Gastrocnemius medialis (tissue), 4 donors: ENCODE measurements around the gene TGFBRAP1. TPM values are rescaled to one million over a fixed set of nuclear protein-coding genes. Genes with fewer than 3 reads are reported as not detected.

ENCODE experiments used
- ATAC-seq, 2 donors: fragments of 150-250 bp; one replicate each; pipeline ENCODE4 v1.9.1; 2016
- DNase-seq, 2 donors: peaks; one replicate each; pipeline ENCODE4 v3.0.0-alpha.2; 2019
- H3K27ac ChIP-seq, 4 donors: fragments of 200-600 bp; sonication (generic); 1 replicate in 1 of 4; 2 replicates in 3 of 4; pipeline ENCODE4 v1.5.1; 2016 to 2018; ENCODE audit warnings: mild to moderate bottlenecking in 2 of 4, moderate library complexity in 1 of 4
- H3K27me3 ChIP-seq, 3 donors: fragments of 200-600 bp; sonication (generic) in 2 of 3; 1 replicate in 1 of 3; 2 replicates in 2 of 3; pipeline versions ENCODE4 v1.5.1 to v1.6.0; 2016 to 2019; ENCODE audit warnings: mild to moderate bottlenecking in 1 of 3, moderate library complexity in 1 of 3
- H3K36me3 ChIP-seq, 2 donors: fragments of 200-600 bp; sonication (generic) in 1 of 2; one replicate each; pipeline ENCODE4 v1.5.1; 2017 to 2018
- H3K4me1 ChIP-seq, 2 donors: fragments of 200-600 bp; sonication (generic) in 1 of 2; one replicate each; pipeline ENCODE4 v1.5.1; 2016 to 2017; ENCODE audit warnings: mild to moderate bottlenecking in 2 of 2
- H3K4me3 ChIP-seq, 4 donors: fragments of 200-600 bp; sonication (generic) in 3 of 4; 1 replicate in 1 of 4; 2 replicates in 3 of 4; pipeline ENCODE4 v1.5.1; 2016 to 2019; ENCODE audit warnings: mild to moderate bottlenecking in 2 of 4
- H3K9me3 ChIP-seq, 3 donors: fragments of 200-600 bp; sonication (generic) in 2 of 3; 1 replicate in 1 of 3; 2 replicates in 2 of 3; pipeline ENCODE4 v1.5.1; 2016 to 2019
- POLR2A ChIP-seq, 2 donors: fragments of 450-650 bp; IDR thresholded peaks; one replicate each; pipeline ENCODE4 v1.6.1; 2017; ENCODE audit warnings: antibody characterized with exemption in 2 of 2, mild to moderate bottlenecking in 2 of 2, moderate library complexity in 2 of 2
- in situ Hi-C, 4 donors: fragments of 200-750 bp; cut with MboI; loops; one replicate each; pipeline versions ENCODE4 v1.15.0 to v1.8.0; 2017; ENCODE audit warnings: low sequenced_read_pairs in 4 of 4
- intact Hi-C: fragments of 100-400 bp; cut with DNase I; formaldehyde crosslinking; loops from one replicate; pipeline ENCODE4 v1.15.1; 2023; ENCODE audit warnings: low total_unique reads
- total RNA-seq, 4 donors: library from RNA; depleted of rRNA; stranded (reverse); fragments of >200 nt; gene quantifications; one replicate each; pipeline versions ENCODE4 v1.1.0 to v1.2.3, GENCODE V29; 2016
- TF ChIP-seq, protein P1 (sequence below), 5 experiments: fragments of 450-650 bp in 3 of 5; fragments of 200-600 bp in 2 of 5; sonication (generic) in 2 of 5; IDR thresholded peaks in 4 of 5; conservative IDR thresholded peaks in 1 of 5; 1 replicate in 4 of 5; 2 replicates in 1 of 5; pipeline ENCODE4 v1.5.1; 2016 to 2019; ENCODE audit warnings: antibody characterized with exemption in 5 of 5, mild to moderate bottlenecking in 3 of 5, moderate library complexity in 3 of 5

Gene TGFBRAP1
- total RNA-seq, 4 donors from 2014 or later = 19.7 to 28.9 (median 20.3) TPM

- ATAC-seq = no peak
- no peak for DNase-seq
- H3K36me3 ChIP-seq = peaks cover 6 to 19% of the 10 kb centered on the region in 2 donors
- no peaks in the 10 kb centered on the region for H3K4me1 ChIP-seq
- H3K27ac ChIP-seq = no peak overlapping the region
- intact Hi-C loops = no loop called here
- in situ Hi-C loops = no loop called here
- H3K27me3 ChIP-seq = no peaks in the 10 kb centered on the region
- no peaks in the 10 kb centered on the region for H3K9me3 ChIP-seq
- TF ChIP-seq POLR2A (IDR thresholded peaks at IDR 0.05) = no peak
- TF ChIP-seq, protein P1, sequence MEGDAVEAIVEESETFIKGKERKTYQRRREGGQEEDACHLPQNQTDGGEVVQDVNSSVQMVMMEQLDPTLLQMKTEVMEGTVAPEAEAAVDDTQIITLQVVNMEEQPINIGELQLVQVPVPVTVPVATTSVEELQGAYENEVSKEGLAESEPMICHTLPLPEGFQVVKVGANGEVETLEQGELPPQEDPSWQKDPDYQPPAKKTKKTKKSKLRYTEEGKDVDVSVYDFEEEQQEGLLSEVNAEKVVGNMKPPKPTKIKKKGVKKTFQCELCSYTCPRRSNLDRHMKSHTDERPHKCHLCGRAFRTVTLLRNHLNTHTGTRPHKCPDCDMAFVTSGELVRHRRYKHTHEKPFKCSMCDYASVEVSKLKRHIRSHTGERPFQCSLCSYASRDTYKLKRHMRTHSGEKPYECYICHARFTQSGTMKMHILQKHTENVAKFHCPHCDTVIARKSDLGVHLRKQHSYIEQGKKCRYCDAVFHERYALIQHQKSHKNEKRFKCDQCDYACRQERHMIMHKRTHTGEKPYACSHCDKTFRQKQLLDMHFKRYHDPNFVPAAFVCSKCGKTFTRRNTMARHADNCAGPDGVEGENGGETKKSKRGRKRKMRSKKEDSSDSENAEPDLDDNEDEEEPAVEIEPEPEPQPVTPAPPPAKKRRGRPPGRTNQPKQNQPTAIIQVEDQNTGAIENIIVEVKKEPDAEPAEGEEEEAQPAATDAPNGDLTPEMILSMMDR (IDR thresholded peaks at IDR 0.05 in 4 of 5, conservative IDR thresholded peaks at IDR 0.05 in 1 of 5) = no peak
- no peak overlapping the region for H3K4me3 ChIP-seq
Measured at GRCh38 chr2:105301646-105302045, 27.9 kb downstream of the TGFBRAP1 start.

DNA sequence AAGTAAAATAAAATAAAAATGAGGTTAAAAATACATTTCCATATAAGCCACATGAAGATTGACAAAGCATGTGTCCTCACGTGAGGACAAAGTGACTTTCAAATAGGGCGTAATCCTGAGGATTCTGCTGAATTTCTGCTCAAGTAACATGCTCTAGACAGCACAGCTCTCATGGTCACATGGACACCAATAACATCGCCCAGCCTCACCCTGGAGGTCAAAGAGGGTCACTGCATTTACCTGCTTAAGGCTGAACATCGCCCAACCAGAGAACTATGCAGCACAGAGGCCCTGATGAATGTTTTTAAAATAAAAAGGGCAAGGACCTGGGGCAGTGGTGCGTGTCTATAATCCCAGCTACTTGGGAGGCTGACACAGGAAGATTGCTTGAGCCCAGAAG is 30.2 kb downstream of the TGFBRAP1 start:
- intact Hi-C loops (no loop called here), in situ Hi-C loops (no loop called here)
- Histone ChIP-seq H3K27ac (no peak overlapping the region), H3K36me3 (peaks cover 6 to 32% of the 10 kb centered on the region in 2 donors), H3K4me3 (no peak overlapping the region), H3K27me3 (no peaks in the 10 kb centered on the region), H3K9me3 (no peaks in the 10 kb centered on the region), H3K4me1 (no peaks in the 10 kb centered on the region)
- DNase-seq = no peak
- TF ChIP-seq POLR2A (IDR thresholded peaks at IDR 0.05) = no peak
- TF ChIP-seq, protein P1 (IDR thresholded peaks at IDR 0.05 in 4 of 5, conservative IDR thresholded peaks at IDR 0.05 in 1 of 5) = no peak
- ATAC-seq = no peak

DNA sequence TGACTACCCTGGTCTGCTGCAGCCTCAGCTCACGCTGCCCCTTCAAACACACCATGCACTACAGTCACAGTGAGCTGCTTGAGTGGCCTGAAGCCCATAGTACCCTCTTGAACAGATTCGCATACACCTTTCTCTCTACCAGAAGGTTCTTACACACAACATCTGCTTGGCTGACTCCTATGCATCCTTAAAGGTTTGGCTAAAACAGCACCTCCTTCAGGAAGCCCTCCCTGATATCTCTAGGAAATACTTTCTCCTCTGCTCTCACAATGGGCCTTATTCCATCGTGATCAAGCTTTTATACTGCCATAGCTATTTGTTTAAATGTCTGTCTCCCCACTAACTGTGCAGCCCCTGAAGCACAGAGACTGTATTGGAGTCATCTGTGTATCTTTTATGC is 31.5 kb downstream of the TGFBRAP1 start:
- H3K4me1 ChIP-seq = no peaks in the 10 kb centered on the region
- in situ Hi-C loops (no loop called here), intact Hi-C loops (no loop called here)
- no peak overlapping the region for H3K4me3 ChIP-seq
- TF ChIP-seq POLR2A (IDR thresholded peaks at IDR 0.05) = no peak
- TF ChIP-seq, protein P1 (IDR thresholded peaks at IDR 0.05 in 4 of 5, conservative IDR thresholded peaks at IDR 0.05 in 1 of 5) = no peak
- no peak for ATAC-seq
- H3K27ac ChIP-seq = no peak overlapping the region
- DNase-seq = no peak
- peaks cover 6 to 42% of the 10 kb centered on the region in 2 donors for H3K36me3 ChIP-seq
- H3K9me3 ChIP-seq = no peaks in the 10 kb centered on the region
- no peaks in the 10 kb centered on the region for H3K27me3 ChIP-seq

DNA sequence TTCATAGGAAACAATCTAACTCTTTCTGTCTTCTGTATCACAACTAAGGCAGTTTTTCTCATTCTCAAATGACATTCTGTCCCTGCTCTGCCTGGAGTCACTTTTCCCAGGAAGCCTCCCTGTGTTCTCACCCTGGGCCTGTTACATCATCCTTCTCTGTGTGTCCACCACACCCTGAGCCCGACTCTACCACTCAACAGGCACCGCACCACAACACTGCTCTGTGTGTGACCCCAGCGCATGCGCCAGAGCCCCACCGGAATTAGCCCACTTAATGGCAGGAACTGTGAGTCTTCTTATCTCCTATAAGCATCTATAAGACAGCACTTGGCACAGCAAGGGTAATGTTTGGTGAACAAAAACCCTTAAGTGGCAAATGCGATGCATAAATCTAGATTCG is 32.3 kb downstream of the TGFBRAP1 start:
- Histone ChIP-seq H3K9me3 (no peaks in the 10 kb centered on the region), H3K27ac (no peak overlapping the region), H3K27me3 (no peaks in the 10 kb centered on the region), H3K36me3 (peaks cover 6 to 42% of the 10 kb centered on the region in 2 donors), H3K4me1 (no peaks in the 10 kb centered on the region), H3K4me3 (no peak overlapping the region)
- intact Hi-C loops (no loop called here), in situ Hi-C loops (no loop called here)
- ATAC-seq = no peak
- no peak for DNase-seq
- TF ChIP-seq POLR2A (IDR thresholded peaks at IDR 0.05) = no peak
- TF ChIP-seq, protein P1 (IDR thresholded peaks at IDR 0.05 in 4 of 5, conservative IDR thresholded peaks at IDR 0.05 in 1 of 5) = no peak

- in situ Hi-C loops = no loop called here
- no peak overlapping the region for H3K27ac ChIP-seq
- no peaks in the 10 kb centered on the region for H3K27me3 ChIP-seq
- peaks cover 6 to 47% of the 10 kb centered on the region in 2 donors for H3K36me3 ChIP-seq
- no peak for DNase-seq
- no peaks in the 10 kb centered on the region for H3K9me3 ChIP-seq
- ATAC-seq = no peak
- TF ChIP-seq, protein P1 (IDR thresholded peaks at IDR 0.05 in 4 of 5, conservative IDR thresholded peaks at IDR 0.05 in 1 of 5) = no peak
- TF ChIP-seq POLR2A (IDR thresholded peaks at IDR 0.05) = no peak
- intact Hi-C loops = no loop called here
- H3K4me1 ChIP-seq = no peaks in the 10 kb centered on the region
- H3K4me3 ChIP-seq = no peak overlapping the region
Measured at GRCh38 chr2:105296017-105296611, 33.4 kb downstream of the TGFBRAP1 start.
